MV-4-11 (cell line): Measurements from ENCODE around the gene CHL1.

Source experiments
- DNase-seq: peaks from one replicate; lab custom pipeline; 2025; lab: John Stamatoyannopoulos, UW

CHL1 gene

GRCh38 chr3:196311-197148, at the start of gene CHL1:
TSS of gene CHL1 (plus strand) at chr3:196763. CDS start at chr3:319777, 123,014 bp downstream.
- no peak for DNase-seq

GRCh38 chr3:151614-152189, 44.9 kb upstream of the CHL1 start:
- no peak for DNase-seq

- no peak for DNase-seq
Observed at GRCh38 chr3:159974-160373, 36.6 kb upstream of the CHL1 start.

- no peak for DNase-seq
Observed at GRCh38 chr3:166071-166470, 30.5 kb upstream of the CHL1 start.

- DNase-seq, result no peak
Observed at GRCh38 chr3:166799-167198, 29.8 kb upstream of the CHL1 start.

GRCh38 chr3:173886-174285, 22.7 kb upstream of the CHL1 start:
- no peak for DNase-seq

- DNase-seq, result no peak
Observed at GRCh38 chr3:184976-185375, 11.6 kb upstream of the CHL1 start.

GRCh38 chr3:192215-192929, 4.2 kb upstream of the CHL1 start:
- DNase-seq, result peak; percentile 49

GRCh38 chr3:194001-194400, 2.6 kb upstream of the CHL1 start:
- no peak for DNase-seq

- no peak for DNase-seq
Observed at GRCh38 chr3:194421-194820, 2.1 kb upstream of the CHL1 start.

GRCh38 chr3:195666-196065, 897 bp upstream of the CHL1 start:
- no peak for DNase-seq

- no peak for DNase-seq
Observed at GRCh38 chr3:197149-197827, 725 bp downstream of the CHL1 start.

GRCh38 chr3:197828-198491, 1.4 kb downstream of the CHL1 start:
- no peak for DNase-seq

- no peak for DNase-seq
Observed at GRCh38 chr3:199835-200234, 3.3 kb downstream of the CHL1 start.

- DNase-seq, result no peak
Observed at GRCh38 chr3:200758-201325, 4.3 kb downstream of the CHL1 start.

GRCh38 chr3:204102-204501, 7.5 kb downstream of the CHL1 start:
- no peak for DNase-seq

GRCh38 chr3:207973-208372, 11.4 kb downstream of the CHL1 start:
- no peak for DNase-seq

GRCh38 chr3:210669-211068, 14.1 kb downstream of the CHL1 start:
- DNase-seq, result no peak

GRCh38 chr3:212432-212831, 15.9 kb downstream of the CHL1 start:
- DNase-seq, result no peak

- no peak for DNase-seq
Observed at GRCh38 chr3:217099-217813, 20.7 kb downstream of the CHL1 start.

GRCh38 chr3:217948-218347, 21.4 kb downstream of the CHL1 start:
- DNase-seq, result no peak
